GM21528 (cell line): Measurements from ENCODE around the gene OGDH.
"Not testable (repeated sequence)": the region's sequence is repeated elsewhere in the genome, so short reads cannot be mapped to it uniquely, and the experiment has no call there.

Experiments used
- ATAC-seq: cut with Tn5 transposase; IDR thresholded peaks from one replicate; pipeline ENCODE4 v1.9.1; 2021; ENCODE audit warnings: mild to moderate bottlenecking, moderate library complexity; ENCODE audit not compliant: unreplicated experiment, low FRiP score

OGDH gene

DNA sequence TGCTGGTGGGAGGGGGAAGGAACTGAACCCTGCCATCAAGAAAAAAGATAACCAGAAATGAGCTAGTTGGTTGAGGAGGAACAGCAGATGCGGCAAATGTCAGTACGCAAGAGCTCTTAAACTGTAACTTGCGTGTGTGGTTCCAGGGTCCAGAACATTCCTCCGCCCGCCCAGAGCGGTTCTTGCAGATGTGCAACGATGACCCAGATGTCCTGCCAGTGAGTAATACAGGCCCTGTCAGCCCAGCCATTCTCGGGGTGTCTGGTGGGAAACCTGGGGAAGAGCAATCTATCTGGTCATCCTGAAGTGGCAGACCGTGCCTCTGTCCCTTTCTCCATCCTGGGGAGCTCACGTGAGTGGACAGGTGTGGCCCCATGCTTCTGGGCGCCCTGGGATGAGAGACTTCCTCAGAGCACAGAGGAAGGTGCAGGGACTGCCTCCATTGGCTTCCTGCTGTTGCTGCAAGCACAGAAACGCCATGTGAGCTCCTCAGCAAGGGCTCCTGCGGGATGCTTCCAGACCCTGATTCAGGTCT, 91.7 kb downstream of the OGDH start:
- no peak for ATAC-seq

GRCh38 chr7:44699598-44699997, 93.2 kb downstream of the OGDH start:
- ATAC-seq = not testable (repeated sequence)

DNA sequence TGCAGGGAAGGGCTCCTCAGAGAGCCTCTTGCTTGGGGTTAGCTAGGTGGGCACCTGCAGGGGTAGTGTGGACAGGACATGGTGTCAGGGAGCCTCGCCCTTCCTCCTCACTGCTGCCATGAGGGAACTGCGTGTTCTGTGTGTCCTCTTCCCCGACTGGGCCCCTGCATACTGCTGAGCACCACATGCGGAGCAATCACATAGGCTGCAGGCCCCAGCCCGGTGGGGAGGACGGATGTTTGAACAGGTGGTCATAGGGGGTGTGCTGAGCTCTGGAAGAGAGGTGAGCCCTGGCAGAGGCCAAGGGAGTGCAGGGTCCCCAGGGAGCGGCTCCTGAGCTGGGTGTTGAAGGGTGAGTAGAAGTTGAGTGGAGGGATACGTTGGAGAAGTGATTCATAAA, 93.9 kb downstream of the OGDH start:
- ATAC-seq = no peak

- ATAC-seq = not testable (repeated sequence)
Measured at GRCh38 chr7:44703391-44703790, 97.0 kb downstream of the OGDH start.

DNA sequence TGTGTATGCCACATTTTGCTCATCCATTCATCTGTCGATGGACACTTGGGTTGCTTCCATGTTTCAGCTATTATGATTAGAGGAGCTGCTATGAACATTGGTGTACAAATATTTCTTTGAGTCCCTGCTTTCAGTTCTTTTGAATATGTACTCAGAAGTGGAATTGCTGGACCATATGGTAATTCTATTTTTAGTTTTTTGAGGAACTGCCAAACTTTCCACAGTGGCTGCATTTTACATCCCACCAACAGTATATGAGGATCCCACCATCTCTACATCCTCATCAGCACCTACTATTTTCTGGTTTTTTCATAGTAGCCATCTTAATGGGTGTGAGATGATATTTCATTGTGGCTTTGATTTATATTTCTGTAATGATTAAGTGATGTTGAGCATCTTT, 97.5 kb downstream of the OGDH start:
- no peak for ATAC-seq

DNA sequence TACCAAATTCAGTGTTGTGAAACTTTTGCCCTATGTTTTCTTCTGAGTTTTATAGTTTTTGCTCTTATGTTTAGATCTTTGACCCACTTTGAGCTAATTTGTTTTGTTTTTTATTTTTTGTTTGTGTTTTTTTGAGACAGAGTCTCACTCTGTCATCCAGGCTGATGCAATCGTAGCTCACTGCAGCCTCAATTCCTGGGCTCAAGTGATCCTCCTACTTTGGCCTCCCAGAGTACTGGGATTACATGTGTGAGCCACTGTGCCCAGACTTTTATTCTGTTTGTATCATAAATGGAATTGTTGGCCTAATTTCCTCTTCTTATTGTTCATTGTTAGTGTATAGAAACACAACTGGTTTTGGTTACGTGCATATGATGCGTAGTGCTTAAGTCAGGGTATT, 99.0 kb downstream of the OGDH start:
- ATAC-seq = no peak

- ATAC-seq = no peak
Measured at GRCh38 chr7:44706788-44707557, 100.5 kb downstream of the OGDH start.

GRCh38 chr7:44707558-44708230, 101.3 kb downstream of the OGDH start:
- ATAC-seq = no peak

- no peak for ATAC-seq
Measured at GRCh38 chr7:44709011-44709915, 102.8 kb downstream of the OGDH start.

DNA sequence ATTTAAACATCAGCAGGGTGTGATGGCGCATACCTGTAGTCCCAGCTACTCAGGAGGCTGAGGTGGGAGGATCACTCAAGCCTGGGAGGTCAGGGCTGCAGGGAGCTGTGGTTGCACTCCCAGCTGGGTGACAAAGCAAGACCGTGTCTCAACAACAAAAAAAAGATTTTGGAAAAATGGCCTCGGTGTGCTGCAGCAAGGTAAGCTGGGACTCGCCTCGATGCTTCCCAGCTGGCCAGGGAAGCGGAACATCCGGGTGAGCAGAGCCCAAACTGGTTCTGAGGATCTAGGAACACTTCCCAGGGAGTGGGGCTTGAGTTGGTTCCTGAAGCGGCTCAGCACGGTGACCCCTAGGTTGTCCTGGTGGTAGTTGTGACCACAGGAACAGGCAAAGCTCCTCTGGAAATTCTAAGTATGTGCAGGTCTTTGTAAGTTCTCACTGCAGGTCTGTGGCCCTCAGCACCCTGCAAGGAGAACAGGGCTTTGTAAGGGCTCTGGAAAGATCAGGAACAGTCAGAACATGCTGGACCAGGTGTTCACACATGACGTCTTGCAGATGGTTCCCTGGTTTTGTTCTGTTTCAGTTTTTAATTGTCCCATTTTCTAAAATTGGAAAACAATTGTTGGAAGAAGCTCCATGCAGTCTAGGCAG, 103.6 kb downstream of the OGDH start:
- no peak for ATAC-seq

DNA sequence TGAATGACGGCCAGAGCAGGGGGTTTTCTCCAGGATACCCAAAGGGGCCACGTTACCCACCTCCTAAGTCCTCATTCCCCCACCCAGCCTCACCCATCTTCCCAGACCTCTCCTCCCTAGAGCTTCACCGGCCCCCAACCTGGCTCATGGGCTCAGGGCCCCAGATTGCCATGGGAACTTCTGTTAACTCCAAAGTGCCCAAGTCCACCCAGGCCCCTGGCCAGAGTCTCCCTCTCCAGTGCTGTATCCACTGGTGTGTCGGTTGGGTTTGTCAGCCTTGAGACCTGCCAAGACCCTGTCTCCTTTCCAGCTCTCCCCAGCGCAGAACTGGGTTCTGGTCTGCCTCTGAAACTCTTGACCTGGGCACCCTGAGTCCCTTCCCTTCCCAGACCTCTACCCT, 105.1 kb downstream of the OGDH start:
- no peak for ATAC-seq

DNA sequence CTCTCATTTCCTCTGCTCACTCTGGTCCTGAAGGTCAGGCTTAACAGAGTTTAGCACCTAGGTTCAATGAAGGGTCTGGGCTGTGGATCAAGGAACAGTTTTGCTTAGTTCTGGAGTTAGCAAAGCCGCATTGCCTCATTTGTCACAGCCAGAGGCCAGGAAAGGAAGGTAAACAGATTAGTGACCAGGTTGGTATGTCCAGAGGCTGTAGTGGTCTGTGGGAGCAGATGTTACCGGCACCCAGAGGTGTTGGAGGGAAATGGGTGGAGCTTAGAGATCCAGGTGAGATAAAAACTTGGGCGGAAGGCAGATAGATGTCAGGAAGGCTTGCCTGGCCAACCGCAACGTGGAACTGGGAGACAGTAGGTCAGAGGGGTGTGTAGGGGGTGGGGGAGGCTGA, 105.6 kb downstream of the OGDH start:
- ATAC-seq = no peak

- no peak for ATAC-seq
Measured at GRCh38 chr7:44713141-44713540, 106.7 kb downstream of the OGDH start.

- no peak for ATAC-seq
Measured at GRCh38 chr7:44713680-44714335, 107.4 kb downstream of the OGDH start.

GRCh38 chr7:44716205-44716604, 109.8 kb downstream of the OGDH start:
- ATAC-seq = no peak

- no peak for ATAC-seq
Measured at GRCh38 chr7:44720301-44720700, 113.9 kb downstream of the OGDH start.

- ATAC-seq = no peak
Measured at GRCh38 chr7:44724276-44724675, 117.8 kb downstream of the OGDH start.

- ATAC-seq = not testable (repeated sequence)
Measured at GRCh38 chr7:44726250-44726649, 119.8 kb downstream of the OGDH start.

DNA sequence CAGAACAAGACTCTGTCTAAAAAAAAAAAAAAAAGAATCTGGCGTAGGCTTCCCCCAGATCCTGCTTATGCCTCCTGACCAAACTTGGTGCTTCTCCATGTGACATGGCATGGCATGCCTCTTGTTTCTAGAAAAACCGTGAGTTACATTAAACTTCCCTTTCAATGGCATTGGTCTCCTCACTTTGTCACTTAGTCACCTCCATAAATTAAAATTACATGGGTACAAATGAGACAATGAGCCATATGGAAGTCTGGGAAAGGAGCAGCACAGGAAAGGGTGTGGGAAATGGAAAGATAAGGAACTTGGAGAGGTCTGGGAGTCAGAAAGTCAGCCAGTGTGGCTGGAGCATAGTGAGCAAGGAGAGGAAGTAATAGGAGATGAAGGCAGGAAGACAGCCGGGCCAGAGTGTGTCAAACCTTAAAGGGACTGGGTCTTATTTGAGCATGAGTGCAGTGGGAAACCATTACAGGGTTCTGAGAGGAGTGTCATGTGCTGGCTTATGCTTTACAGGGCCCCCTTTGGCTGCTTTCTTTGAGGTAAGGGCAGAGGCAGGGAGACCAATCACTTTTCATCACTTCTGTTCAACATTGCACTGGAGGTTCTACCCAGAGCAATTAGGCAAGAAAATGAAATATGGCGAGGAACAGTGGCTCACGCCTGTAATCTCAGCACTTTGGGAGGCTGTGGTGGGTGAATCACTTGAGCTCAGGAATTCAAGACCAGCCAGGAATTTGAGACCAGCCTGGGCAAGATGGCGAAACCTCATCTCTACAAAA, 120.9 kb downstream of the OGDH start:
- no peak for ATAC-seq
